Measurements from ENCODE around the gene ALS2.

DNA sequence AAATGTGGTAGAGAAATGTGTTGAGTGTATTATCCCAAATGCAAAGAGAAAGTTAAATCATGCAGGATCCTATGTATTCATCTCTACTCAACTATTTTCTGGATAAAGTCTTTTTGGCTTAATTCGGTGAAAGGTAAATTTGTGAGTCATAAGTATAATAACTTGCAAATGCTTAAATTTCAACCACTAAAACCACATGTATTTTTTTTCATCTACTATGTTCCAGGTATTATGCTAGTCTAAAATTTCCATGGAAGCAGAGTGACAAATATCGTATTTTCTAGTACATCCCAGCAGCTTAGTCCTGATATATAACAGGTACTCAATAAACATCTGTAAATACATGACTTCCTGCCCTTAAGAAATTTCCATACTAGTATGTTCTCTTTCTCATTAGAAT, 6.2 kb downstream of the ALS2 start:
- TF ChIP-seq, protein P1, sequence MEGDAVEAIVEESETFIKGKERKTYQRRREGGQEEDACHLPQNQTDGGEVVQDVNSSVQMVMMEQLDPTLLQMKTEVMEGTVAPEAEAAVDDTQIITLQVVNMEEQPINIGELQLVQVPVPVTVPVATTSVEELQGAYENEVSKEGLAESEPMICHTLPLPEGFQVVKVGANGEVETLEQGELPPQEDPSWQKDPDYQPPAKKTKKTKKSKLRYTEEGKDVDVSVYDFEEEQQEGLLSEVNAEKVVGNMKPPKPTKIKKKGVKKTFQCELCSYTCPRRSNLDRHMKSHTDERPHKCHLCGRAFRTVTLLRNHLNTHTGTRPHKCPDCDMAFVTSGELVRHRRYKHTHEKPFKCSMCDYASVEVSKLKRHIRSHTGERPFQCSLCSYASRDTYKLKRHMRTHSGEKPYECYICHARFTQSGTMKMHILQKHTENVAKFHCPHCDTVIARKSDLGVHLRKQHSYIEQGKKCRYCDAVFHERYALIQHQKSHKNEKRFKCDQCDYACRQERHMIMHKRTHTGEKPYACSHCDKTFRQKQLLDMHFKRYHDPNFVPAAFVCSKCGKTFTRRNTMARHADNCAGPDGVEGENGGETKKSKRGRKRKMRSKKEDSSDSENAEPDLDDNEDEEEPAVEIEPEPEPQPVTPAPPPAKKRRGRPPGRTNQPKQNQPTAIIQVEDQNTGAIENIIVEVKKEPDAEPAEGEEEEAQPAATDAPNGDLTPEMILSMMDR (IDR thresholded peaks at IDR 0.05; ENCODE audit: insufficient read depth, low read depth, low read length), result no peak
- TF ChIP-seq EZH2 (IDR thresholded peaks at IDR 0.05; ENCODE audit: insufficient read depth, low read length), result no peak
